HG02623 (cell line): ENCODE data around the gene NPC1.
"Not testable (repeated sequence)": the region's sequence is repeated elsewhere in the genome, so short reads cannot be mapped to it uniquely, and the experiment has no call there.

ENCODE experiments used
- ATAC-seq: cut with Tn5 transposase; IDR thresholded peaks from one replicate; pipeline ENCODE4 v1.9.1; 2021; ENCODE audit warnings: moderate library complexity; ENCODE audit not compliant: unreplicated experiment

Gene NPC1

GRCh38 chr18:23586249-23587196 is at the start of gene NPC1:
NPC1 (minus strand) TSS chr18:23586506; CDS start chr18:23586343, 163 bp downstream.
- ATAC-seq, result peak; percentile 90

GRCh38 chr18:23636071-23636399 is 49.7 kb upstream of the NPC1 start:
- no peak for ATAC-seq

- no peak for ATAC-seq
Measured at GRCh38 chr18:23635283-23636070, 49.2 kb upstream of the NPC1 start.

GRCh38 chr18:23634692-23635091 is 48.4 kb upstream of the NPC1 start:
- no peak for ATAC-seq

- ATAC-seq, result no peak
Measured at GRCh38 chr18:23632615-23633014, 46.3 kb upstream of the NPC1 start.

- no peak for ATAC-seq
Measured at GRCh38 chr18:23631746-23632145, 45.4 kb upstream of the NPC1 start.

- ATAC-seq, result no peak
Measured at GRCh38 chr18:23631312-23631711, 45.0 kb upstream of the NPC1 start.

- ATAC-seq, result peak; percentile 80
Measured at GRCh38 chr18:23629444-23629946, 43.2 kb upstream of the NPC1 start.

- no peak for ATAC-seq
Measured at GRCh38 chr18:23627970-23628369, 41.7 kb upstream of the NPC1 start.

GRCh38 chr18:23627321-23627720 is 41.0 kb upstream of the NPC1 start:
- no peak for ATAC-seq

GRCh38 chr18:23626451-23627279 is 40.4 kb upstream of the NPC1 start:
- no peak for ATAC-seq

GRCh38 chr18:23623040-23623439 is 36.7 kb upstream of the NPC1 start:
- ATAC-seq, result no peak

GRCh38 chr18:23619388-23619881 is 33.1 kb upstream of the NPC1 start:
- ATAC-seq, result no peak

- no peak for ATAC-seq
Measured at GRCh38 chr18:23618862-23619387, 32.6 kb upstream of the NPC1 start.

GRCh38 chr18:23617412-23618014 is 31.2 kb upstream of the NPC1 start:
- ATAC-seq, result peak; percentile 53

GRCh38 chr18:23616258-23616657 is 30.0 kb upstream of the NPC1 start:
- ATAC-seq, result no peak

- ATAC-seq, result no peak
Measured at GRCh38 chr18:23614891-23615290, 28.6 kb upstream of the NPC1 start.

GRCh38 chr18:23614413-23614812 is 28.1 kb upstream of the NPC1 start:
- ATAC-seq, result no peak

- ATAC-seq, result not testable (repeated sequence)
Measured at GRCh38 chr18:23613091-23613475, 26.8 kb upstream of the NPC1 start.
